22Rv1 (cell line): ENCODE measurements around the gene TMEM184A.

Experiments used
- ZFX ChIP-seq: fragments of 450-650 bp; IDR thresholded peaks from 2 replicates; pipeline ENCODE4 v1.6.1; 2017; ENCODE audit warnings: antibody characterized with exemption, borderline replicate concordance
- TF ChIP-seq, protein P1 (sequence below): fragments of 450-650 bp; IDR thresholded peaks from 2 replicates; pipeline ENCODE4 v1.5.1; 2017; ENCODE audit warnings: mild to moderate bottlenecking

DNA sequence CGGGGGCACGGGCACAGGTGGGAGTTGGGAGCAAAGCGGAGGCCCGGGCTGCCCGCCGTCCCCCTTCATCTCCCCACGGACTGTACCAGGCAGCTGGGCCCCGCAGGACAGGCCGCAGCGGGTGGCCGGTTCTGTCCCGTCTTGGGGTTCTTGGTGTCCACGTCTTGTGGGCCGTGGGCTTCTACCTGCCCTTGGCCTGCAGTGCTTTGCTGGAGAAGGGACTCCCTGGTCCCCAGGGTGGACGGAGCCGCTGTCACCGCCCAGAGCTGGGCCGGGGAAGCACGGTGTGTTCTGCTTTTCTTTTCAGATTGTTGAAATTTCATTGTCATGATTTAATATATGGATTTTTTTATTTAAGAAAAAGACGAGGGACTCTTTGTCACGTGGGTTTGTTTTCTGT, 13.7 kb downstream of the TMEM184A start:
- TF ChIP-seq, protein P1, sequence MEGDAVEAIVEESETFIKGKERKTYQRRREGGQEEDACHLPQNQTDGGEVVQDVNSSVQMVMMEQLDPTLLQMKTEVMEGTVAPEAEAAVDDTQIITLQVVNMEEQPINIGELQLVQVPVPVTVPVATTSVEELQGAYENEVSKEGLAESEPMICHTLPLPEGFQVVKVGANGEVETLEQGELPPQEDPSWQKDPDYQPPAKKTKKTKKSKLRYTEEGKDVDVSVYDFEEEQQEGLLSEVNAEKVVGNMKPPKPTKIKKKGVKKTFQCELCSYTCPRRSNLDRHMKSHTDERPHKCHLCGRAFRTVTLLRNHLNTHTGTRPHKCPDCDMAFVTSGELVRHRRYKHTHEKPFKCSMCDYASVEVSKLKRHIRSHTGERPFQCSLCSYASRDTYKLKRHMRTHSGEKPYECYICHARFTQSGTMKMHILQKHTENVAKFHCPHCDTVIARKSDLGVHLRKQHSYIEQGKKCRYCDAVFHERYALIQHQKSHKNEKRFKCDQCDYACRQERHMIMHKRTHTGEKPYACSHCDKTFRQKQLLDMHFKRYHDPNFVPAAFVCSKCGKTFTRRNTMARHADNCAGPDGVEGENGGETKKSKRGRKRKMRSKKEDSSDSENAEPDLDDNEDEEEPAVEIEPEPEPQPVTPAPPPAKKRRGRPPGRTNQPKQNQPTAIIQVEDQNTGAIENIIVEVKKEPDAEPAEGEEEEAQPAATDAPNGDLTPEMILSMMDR = no peak
- TF ChIP-seq ZFX = no peak
